ENCODE results near the gene SOX6.

DNA sequence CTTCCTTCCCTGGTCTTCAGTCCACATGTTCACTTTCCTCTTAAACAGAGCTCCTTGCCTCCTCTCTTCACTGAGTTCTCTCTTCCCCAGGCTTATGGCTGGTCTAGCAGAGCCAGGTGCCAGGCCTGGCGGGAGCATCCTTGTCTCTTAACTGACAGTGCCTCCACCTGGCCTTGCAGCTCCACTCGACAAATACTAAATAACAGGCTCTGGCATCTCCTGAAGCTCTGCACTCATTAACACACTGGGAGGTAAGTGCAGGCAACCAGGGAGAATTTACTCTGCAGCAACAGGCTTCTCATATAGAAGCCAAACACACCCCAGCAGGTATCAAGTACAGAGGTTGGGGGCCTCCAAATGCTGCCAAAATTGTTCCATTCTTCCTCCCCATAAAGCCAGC, 438.1 kb downstream of the SOX6 start:
- TF ChIP-seq, protein P1, sequence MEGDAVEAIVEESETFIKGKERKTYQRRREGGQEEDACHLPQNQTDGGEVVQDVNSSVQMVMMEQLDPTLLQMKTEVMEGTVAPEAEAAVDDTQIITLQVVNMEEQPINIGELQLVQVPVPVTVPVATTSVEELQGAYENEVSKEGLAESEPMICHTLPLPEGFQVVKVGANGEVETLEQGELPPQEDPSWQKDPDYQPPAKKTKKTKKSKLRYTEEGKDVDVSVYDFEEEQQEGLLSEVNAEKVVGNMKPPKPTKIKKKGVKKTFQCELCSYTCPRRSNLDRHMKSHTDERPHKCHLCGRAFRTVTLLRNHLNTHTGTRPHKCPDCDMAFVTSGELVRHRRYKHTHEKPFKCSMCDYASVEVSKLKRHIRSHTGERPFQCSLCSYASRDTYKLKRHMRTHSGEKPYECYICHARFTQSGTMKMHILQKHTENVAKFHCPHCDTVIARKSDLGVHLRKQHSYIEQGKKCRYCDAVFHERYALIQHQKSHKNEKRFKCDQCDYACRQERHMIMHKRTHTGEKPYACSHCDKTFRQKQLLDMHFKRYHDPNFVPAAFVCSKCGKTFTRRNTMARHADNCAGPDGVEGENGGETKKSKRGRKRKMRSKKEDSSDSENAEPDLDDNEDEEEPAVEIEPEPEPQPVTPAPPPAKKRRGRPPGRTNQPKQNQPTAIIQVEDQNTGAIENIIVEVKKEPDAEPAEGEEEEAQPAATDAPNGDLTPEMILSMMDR (IDR thresholded peaks at IDR 0.05): no peak
- TF ChIP-seq YY1 (IDR thresholded peaks at IDR 0.05; ENCODE audit: low read depth): no peak
- no peak for TF ChIP-seq FOXM1 (IDR thresholded peaks at IDR 0.05; ENCODE audit: low read depth)
- no peak for TF ChIP-seq FOSL2 (IDR thresholded peaks at IDR 0.05; ENCODE audit: borderline replicate concordance, low read depth)
- TF ChIP-seq POLR2AphosphoS5 (IDR thresholded peaks at IDR 0.05; ENCODE audit: low read depth, low read length): no peak
- TF ChIP-seq, protein P2, sequence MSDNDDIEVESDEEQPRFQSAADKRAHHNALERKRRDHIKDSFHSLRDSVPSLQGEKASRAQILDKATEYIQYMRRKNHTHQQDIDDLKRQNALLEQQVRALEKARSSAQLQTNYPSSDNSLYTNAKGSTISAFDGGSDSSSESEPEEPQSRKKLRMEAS (IDR thresholded peaks at IDR 0.05; ENCODE audit: low read depth): no peak

Data from SK-N-SH (cell line).